ENCODE measurements around the gene TSPAN17.
"Not testable (repeated sequence)": the region's sequence is repeated elsewhere in the genome, so short reads cannot be mapped to it uniquely, and the experiment has no call there.

Gene TSPAN17

DNA sequence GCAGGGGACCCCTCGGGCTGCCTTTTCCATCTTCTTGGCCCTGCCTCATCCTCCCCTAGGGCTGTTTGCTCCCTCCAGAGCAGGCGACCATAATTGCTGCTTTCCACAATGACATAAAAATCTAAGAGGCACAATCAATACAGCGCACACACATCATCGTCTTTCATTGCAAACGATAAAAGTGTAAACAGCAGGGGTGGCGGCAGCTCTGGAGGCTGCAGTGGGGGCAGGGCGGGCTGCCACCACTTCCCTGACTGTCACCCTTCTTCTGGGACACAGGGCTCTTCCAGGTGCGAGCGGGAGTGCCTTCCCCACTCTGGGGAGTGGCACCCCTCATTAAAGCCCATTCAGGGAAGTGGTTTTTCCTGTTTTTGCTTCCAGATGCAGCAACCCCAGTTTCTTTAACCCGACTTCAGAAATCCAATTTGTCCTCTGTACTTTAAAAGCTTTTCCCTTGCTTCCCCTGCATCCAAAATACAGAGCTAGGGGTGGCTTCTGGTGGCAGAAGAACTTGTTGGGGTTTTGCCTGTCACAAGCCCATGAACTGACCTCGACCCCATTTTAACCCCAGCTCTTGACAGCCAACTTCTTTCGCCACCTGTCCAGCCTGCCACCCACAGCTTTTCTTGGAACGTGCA is 45.7 kb downstream of the TSPAN17 start:
- no peaks in the 10 kb centered on the region for H3K36me3 ChIP-seq (ENCODE audit: insufficient read depth, low read depth, low read length)
- H3K9me3 ChIP-seq (ENCODE audit: insufficient read depth, low read depth, low read length), result no peaks in the 10 kb centered on the region
- peaks cover 19% of the 10 kb centered on the region; the same call in 1 of the 2 replicates for H3K4me1 ChIP-seq (ENCODE audit: insufficient read depth, low read length)
- no peak overlapping the region for H3K4me3 ChIP-seq (ENCODE audit: low read length)
- no peak overlapping the region for H3K27ac ChIP-seq (ENCODE audit: low read length)
- H3K27me3 ChIP-seq (ENCODE audit: insufficient read depth, low read length), result peaks cover 8% of the 10 kb centered on the region
- H3K9ac ChIP-seq (ENCODE audit: low read depth, low read length), result no peak overlapping the region

DNA sequence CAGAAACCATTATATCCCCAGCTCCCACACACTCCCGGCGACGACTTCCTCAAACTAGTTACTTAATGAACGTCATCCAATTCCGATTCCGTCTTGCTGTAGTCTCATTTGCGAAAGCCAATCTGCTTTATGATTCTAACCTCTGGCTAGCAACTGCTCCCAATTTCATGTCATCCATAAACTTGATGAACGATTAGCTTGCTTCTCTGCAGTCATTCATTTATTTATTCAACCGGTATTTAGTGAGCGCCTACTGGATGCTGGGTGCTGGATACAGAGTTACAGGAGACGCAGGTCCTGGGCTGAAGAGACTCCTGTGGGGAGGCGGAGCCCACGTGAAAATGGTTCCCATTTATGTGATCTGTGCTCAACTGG is 46.2 kb downstream of the TSPAN17 start:
- H3K9me3 ChIP-seq (ENCODE audit: insufficient read depth, low read depth, low read length), result no peaks in the 10 kb centered on the region
- H3K4me3 ChIP-seq (ENCODE audit: low read length), result no peak overlapping the region
- H3K27ac ChIP-seq (ENCODE audit: low read length), result no peak overlapping the region
- H3K36me3 ChIP-seq (ENCODE audit: insufficient read depth, low read depth, low read length), result no peaks in the 10 kb centered on the region
- peaks cover 22% of the 10 kb centered on the region; the same call in 1 of the 2 replicates for H3K4me1 ChIP-seq (ENCODE audit: insufficient read depth, low read length)
- no peak overlapping the region for H3K9ac ChIP-seq (ENCODE audit: low read depth, low read length)
- H3K27me3 ChIP-seq (ENCODE audit: insufficient read depth, low read length), result peaks cover 8% of the 10 kb centered on the region

DNA sequence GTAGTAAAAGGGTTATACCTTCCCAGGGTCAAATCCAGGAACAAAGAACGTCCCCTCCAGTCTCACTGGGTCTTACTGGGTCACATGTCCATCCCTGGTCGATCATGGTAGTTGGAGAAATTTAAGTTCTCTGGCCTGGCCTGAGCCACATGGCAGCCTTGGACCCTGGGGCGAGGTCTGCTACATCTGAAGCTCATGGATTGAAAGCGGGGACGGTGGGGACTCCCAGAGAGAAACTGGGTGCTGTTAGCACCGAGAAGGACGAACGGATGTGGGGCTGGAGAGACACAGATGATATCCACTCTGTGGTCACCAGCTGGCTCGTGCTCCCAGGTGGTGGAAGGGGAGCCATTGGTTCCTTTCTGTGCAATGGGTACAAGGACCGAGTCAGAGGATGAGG is 46.9 kb downstream of the TSPAN17 start:
- no peaks in the 10 kb centered on the region for H3K9me3 ChIP-seq (ENCODE audit: insufficient read depth, low read depth, low read length)
- no peaks in the 10 kb centered on the region for H3K36me3 ChIP-seq (ENCODE audit: insufficient read depth, low read depth, low read length)
- H3K4me1 ChIP-seq (ENCODE audit: insufficient read depth, low read length), result peaks cover 24% of the 10 kb centered on the region; the same call in 1 of the 2 replicates
- H3K9ac ChIP-seq (ENCODE audit: low read depth, low read length), result no peak overlapping the region
- peaks cover 8% of the 10 kb centered on the region for H3K27me3 ChIP-seq (ENCODE audit: insufficient read depth, low read length)
- H3K27ac ChIP-seq (ENCODE audit: low read length), result no peak overlapping the region
- no peak overlapping the region for H3K4me3 ChIP-seq (ENCODE audit: low read length)

DNA sequence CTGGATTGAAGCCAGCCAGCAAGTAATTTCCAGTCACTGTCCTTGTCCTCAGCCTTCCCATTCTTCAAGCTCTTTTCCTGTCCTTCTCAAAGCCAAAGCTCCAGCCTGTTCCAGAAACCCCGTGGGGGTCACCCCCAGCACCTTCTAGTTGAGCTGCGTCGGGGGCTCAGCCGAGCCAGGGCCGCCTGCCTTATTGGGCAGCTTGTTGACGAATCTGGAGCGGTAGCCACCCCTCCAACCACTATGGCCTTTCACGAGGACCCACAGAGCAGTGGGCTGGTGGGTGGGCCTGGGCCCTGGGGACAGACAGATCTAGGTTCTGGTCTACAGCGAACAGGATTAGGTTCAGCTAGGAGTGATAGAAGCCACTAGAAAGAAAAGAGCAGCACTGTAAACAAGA is 47.3 kb downstream of the TSPAN17 start:
- H3K27ac ChIP-seq (ENCODE audit: low read length), result no peak overlapping the region
- H3K36me3 ChIP-seq (ENCODE audit: insufficient read depth, low read depth, low read length), result no peaks in the 10 kb centered on the region
- no peak overlapping the region for H3K4me3 ChIP-seq (ENCODE audit: low read length)
- H3K9me3 ChIP-seq (ENCODE audit: insufficient read depth, low read depth, low read length), result no peaks in the 10 kb centered on the region
- H3K9ac ChIP-seq (ENCODE audit: low read depth, low read length), result no peak overlapping the region
- H3K4me1 ChIP-seq (ENCODE audit: insufficient read depth, low read length), result peaks cover 24% of the 10 kb centered on the region; the same call in 1 of the 2 replicates
- H3K27me3 ChIP-seq (ENCODE audit: insufficient read depth, low read length), result peaks cover 8% of the 10 kb centered on the region

DNA sequence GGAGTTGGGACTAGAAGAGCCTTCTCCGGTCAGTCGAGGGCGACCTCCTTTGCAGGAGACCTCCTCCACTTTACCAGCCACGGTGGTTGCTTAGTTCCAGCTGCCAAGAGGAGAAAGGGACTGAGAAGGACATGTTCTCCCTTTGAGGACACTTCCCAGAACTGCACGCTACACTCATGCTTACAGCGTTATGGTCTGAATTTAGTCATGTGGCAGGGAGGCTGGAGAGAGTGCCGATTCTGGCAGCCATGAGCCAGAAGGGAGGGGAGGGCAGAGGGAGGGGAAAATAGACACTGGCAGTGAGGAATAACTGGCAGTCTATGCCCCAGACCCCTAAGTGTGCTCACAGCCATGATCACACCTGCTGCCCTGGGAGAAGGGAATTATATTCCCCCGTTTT is 47.8 kb downstream of the TSPAN17 start:
- H3K27me3 ChIP-seq (ENCODE audit: insufficient read depth, low read length), result peaks cover 8% of the 10 kb centered on the region
- H3K9ac ChIP-seq (ENCODE audit: low read depth, low read length), result no peak overlapping the region
- H3K4me3 ChIP-seq (ENCODE audit: low read length), result no peak overlapping the region
- peaks cover 24% of the 10 kb centered on the region; the same call in 1 of the 2 replicates for H3K4me1 ChIP-seq (ENCODE audit: insufficient read depth, low read length)
- H3K9me3 ChIP-seq (ENCODE audit: insufficient read depth, low read depth, low read length), result no peaks in the 10 kb centered on the region
- H3K27ac ChIP-seq (ENCODE audit: low read length), result no peak overlapping the region
- no peaks in the 10 kb centered on the region for H3K36me3 ChIP-seq (ENCODE audit: insufficient read depth, low read depth, low read length)

DNA sequence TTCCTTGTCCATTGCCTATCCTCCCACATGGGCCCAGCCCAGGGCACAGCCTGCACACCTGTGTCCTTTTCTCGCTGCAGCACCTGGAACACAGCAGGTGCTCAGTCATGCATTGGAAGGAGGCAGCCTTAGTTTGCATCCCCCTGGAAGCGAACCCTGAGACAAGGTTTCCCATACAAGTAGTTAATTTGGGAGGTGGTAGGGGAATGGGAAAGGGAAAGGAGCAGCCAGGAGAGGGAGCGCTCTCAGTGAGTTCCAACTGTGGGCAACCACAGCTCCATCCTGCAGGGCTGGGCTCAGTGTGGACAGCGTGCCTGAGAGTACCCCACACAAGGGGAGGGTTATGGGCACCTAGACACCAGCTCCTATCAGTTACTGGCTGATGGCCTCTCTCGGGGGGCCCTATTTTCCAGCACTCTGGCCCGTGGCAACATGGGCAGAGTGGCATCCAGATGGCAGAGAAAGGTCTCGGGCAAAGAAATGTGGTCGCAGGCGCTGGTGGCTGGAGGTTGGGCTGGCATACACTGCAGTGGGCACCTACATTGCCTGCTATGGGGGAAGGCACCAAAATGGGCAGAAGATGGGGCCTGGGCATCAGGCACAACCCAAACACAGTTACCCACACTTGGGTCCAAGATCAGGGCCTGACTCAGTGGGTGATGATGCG is 50.1 kb downstream of the TSPAN17 start:
- Histone ChIP-seq H3K36me3 (ENCODE audit: insufficient read depth, low read depth, low read length) (no peaks in the 10 kb centered on the region), H3K27ac (ENCODE audit: low read length) (no peak overlapping the region), H3K27me3 (ENCODE audit: insufficient read depth, low read length) (peaks cover 8% of the 10 kb centered on the region), H3K9me3 (ENCODE audit: insufficient read depth, low read depth, low read length) (no peaks in the 10 kb centered on the region), H3K4me3 (ENCODE audit: low read length) (no peak overlapping the region), H3K9ac (ENCODE audit: low read depth, low read length) (no peak overlapping the region), H3K4me1 (ENCODE audit: insufficient read depth, low read length) (peaks cover 25% of the 10 kb centered on the region; the same call in 1 of the 2 replicates)

DNA sequence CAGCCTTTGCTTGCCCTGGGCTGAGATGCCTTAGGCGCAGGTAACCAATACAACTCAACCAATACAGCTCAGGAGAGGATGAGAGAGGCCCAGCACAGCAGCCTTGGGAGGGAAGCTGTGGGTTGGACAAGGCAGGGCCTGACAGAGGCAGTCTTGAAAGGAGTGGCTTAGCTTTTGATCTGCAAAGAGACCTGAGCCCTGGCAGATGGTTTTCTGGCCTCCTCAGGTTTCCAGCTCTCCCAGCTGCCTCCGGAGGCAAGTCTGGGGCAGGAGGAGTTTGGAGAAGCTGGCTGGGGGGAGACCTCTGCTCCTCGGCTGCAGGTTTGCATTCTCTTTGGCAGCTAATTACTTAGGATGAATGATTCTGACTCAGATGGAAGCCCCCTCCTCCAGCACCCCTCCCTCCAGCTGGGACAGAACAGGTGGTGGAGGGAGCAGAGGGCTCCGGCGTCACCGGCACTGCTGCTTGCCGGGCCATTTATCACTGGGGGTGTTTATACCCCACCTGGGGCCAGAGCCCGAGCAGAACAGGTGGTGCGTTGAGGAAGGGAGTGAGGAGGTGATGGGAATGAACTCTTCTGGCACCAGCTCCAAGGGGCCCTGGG is 50.8 kb downstream of the TSPAN17 start:
- Histone ChIP-seq H3K27me3 (ENCODE audit: insufficient read depth, low read length) (peaks cover 8% of the 10 kb centered on the region), H3K4me3 (ENCODE audit: low read length) (peak overlapping the region; percentile 18; the same call in 1 of the 2 replicates), H3K9ac (ENCODE audit: low read depth, low read length) (no peak overlapping the region), H3K9me3 (ENCODE audit: insufficient read depth, low read depth, low read length) (no peaks in the 10 kb centered on the region), H3K27ac (ENCODE audit: low read length) (no peak overlapping the region), H3K36me3 (ENCODE audit: insufficient read depth, low read depth, low read length) (no peaks in the 10 kb centered on the region), H3K4me1 (ENCODE audit: insufficient read depth, low read length) (peaks cover 23% of the 10 kb centered on the region; the same call in 1 of the 2 replicates)

DNA sequence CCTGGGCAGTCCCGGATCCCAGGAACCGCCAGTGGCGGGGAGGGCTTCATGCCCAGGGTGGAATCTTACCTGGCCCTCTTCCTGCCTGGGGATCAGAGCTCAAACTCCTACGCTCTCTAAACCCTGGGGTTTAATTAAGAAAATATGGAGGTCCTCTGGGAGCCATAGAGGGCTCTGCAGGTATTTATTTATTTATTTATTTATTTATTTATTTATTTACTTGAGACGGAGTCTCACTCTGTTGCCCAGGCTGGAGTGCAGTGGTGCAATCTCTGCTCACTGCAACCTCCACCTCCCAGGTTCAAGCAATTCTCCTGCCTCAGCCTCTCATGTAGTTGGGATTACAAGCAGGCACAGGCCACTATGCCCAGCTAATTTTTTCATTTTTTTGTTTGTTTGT is 52.2 kb downstream of the TSPAN17 start:
- peaks cover 23% of the 10 kb centered on the region; the same call in 1 of the 2 replicates for H3K4me1 ChIP-seq (ENCODE audit: insufficient read depth, low read length)
- not testable (repeated sequence) for H3K4me3 ChIP-seq (ENCODE audit: low read length); H3K27ac ChIP-seq (ENCODE audit: low read length); H3K9me3 ChIP-seq (ENCODE audit: insufficient read depth, low read depth, low read length); H3K9ac ChIP-seq (ENCODE audit: low read depth, low read length); H3K36me3 ChIP-seq (ENCODE audit: insufficient read depth, low read depth, low read length); H3K27me3 ChIP-seq (ENCODE audit: insufficient read depth, low read length)

DNA sequence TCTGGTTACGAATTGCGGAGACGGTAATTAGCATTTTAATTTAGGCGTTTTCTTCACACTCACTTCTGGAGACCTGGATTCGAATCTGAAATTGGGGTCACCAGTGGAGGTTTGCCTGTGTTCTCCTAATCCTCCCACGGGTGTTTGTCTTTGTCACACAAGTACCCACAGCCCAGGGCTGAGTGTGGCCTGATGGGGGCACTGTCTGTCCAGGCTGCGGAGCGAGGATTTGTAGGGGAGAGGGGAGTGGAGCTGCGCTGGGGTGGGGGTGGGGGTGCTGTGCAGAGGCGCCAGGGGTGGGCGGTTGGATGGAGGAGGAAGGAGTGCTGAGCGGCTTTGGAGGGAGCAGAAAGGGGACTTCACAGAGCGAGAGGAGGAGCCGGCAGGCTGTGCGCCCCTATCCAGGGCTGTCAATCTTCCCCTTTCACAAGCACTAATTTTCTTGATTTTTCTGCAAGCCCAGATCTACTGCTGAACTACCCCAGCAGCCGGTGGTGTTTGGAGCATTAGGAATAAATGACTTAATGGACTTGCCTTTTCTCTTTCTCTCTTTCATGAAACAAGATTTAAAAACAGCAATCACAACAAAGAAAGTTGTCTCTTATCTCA is 53.1 kb downstream of the TSPAN17 start:
- H3K27ac ChIP-seq (ENCODE audit: low read length), result no peak overlapping the region

DNA sequence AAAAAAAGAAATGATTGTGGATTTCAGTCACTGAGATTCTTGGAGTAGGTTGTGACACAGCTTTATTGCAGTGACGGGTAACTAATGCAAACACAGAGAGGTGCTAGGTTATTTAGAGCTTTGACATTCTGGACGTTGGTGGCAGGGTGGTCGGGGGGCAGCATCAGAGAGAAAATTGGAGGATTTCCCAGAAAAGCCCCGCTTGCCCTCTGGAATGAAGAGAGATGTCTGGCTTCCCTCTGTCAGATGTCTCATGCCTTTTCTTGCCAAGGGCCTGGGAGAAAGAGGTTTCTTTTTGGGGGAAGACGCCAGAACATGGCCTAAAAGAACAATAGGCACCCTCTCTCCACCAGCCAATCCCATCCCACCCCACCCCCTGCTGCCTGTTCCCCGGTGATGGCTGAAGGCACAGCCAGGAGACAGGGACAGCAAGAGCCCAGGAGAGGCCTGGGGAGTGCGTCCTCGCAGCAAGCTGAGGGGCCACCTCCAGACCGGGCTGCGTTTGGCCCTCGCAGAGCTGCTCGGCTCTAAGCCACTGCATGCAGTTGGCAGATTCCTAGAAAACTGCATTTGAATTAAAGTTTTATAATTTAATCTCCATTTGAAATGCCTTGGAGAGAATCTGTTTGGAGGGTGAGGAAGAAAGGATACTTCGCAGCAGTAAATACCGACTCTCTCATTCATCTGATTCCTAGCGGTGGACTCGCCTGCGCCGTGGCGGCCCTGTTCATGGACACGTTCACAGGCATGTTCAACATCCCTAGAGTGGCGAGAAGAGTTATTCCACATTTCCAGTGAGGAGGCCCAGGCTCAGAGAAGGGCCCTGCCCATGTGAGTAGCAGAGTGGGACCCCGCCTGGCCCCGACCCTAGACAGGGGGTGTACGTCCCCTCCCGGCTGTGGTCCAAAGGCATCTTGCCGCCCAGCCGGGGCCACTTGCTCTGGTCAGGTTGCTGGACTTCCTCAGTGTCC is 55.7 kb downstream of the TSPAN17 start:
- H3K27me3 ChIP-seq (ENCODE audit: insufficient read depth, low read length), result no peaks in the 10 kb centered on the region
- H3K27ac ChIP-seq (ENCODE audit: low read length), result no peak overlapping the region
- H3K9me3 ChIP-seq (ENCODE audit: insufficient read depth, low read depth, low read length), result no peaks in the 10 kb centered on the region
- H3K4me1 ChIP-seq (ENCODE audit: insufficient read depth, low read length), result peaks cover 13% of the 10 kb centered on the region; the same call in 1 of the 2 replicates
- no peak overlapping the region for H3K4me3 ChIP-seq (ENCODE audit: low read length)
- no peak overlapping the region for H3K9ac ChIP-seq (ENCODE audit: low read depth, low read length)
- H3K36me3 ChIP-seq (ENCODE audit: insufficient read depth, low read depth, low read length), result no peaks in the 10 kb centered on the region

More for the DNA sequence above, 53.1 kb downstream of the TSPAN17 start:
- H3K36me3 ChIP-seq (ENCODE audit: insufficient read depth, low read depth, low read length), result no peaks in the 10 kb centered on the region
- peaks cover 23% of the 10 kb centered on the region; the same call in 1 of the 2 replicates for H3K4me1 ChIP-seq (ENCODE audit: insufficient read depth, low read length)
- no peak overlapping the region for H3K9ac ChIP-seq (ENCODE audit: low read depth, low read length)
- 0 out of 2 replicates have a peak, but pooled peaks cover under 1% of the 10 kb centered on the region for H3K27me3 ChIP-seq (ENCODE audit: insufficient read depth, low read length)
- no peak overlapping the region for H3K4me3 ChIP-seq (ENCODE audit: low read length)
- no peaks in the 10 kb centered on the region for H3K9me3 ChIP-seq (ENCODE audit: insufficient read depth, low read depth, low read length)

DNA sequence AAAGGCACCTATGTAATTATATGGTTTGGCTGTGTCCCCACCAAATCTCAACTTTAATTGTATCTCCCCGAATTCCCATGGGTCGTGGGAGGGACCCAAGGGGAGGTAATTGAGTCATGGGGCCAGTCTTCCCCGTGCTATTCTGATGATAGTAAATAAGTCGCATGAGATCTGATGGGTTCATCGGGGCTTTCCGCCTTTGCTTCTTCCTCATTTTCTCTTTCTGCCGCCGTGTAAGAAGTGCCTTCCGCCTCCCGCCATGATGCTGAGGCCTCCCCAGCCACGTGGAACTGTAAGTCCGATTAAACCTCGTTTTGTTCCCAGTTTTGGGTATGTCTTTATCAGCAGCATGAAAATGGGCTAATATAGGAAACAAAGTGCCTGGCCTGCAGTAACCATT is 56.6 kb downstream of the TSPAN17 start:
- H3K4me1 ChIP-seq (ENCODE audit: insufficient read depth, low read length), result peaks cover 4% of the 10 kb centered on the region; the same call in 1 of the 2 replicates
- no peak overlapping the region for H3K27ac ChIP-seq (ENCODE audit: low read length)
- H3K9ac ChIP-seq (ENCODE audit: low read depth, low read length), result no peak overlapping the region
- no peaks in the 10 kb centered on the region for H3K36me3 ChIP-seq (ENCODE audit: insufficient read depth, low read depth, low read length)
- H3K27me3 ChIP-seq (ENCODE audit: insufficient read depth, low read length), result no peaks in the 10 kb centered on the region
- no peaks in the 10 kb centered on the region for H3K9me3 ChIP-seq (ENCODE audit: insufficient read depth, low read depth, low read length)
- H3K4me3 ChIP-seq (ENCODE audit: low read length), result no peak overlapping the region

Measured in iPS-20b (cell line).